ENCODE measurements around the gene CLIC6.

- TF ChIP-seq EZH2 (IDR thresholded peaks at IDR 0.05; ENCODE audit: low read length) = no peak
- no peak for TF ChIP-seq CTCF (optimal IDR thresholded peaks at IDR 0.05 in 1 of 3, IDR thresholded peaks at IDR 0.05 in 1 of 3, conservative IDR thresholded peaks at IDR 0.05 in 1 of 3; ENCODE audit: extremely low read depth in 1 of 3, insufficient read depth in 2 of 3, low read length in 3 of 3)
Observed at GRCh38 chr21:34653522-34653921, 15.3 kb upstream of the CLIC6 start.

Data from keratinocyte (primary cell).